Endothelial cell of umbilical vein (primary cell): ENCODE results near the gene TMEM38A. TPM values are rescaled to one million over a fixed set of nuclear protein-coding genes. Genes with fewer than 3 reads are reported as not detected.

Source experiments
- BruUV-seq: library from RNA; stranded (reverse); fragments of 400-500 nt; replicated peaks from 2 replicates; lab custom pipeline; 2021; lab: Mats Ljungman, UMichigan
- CTCF ChIA-PET: fragments of 300-600, 350-600 bp; sonication (Branson Sonifier 250); formaldehyde crosslinking; loops from one replicate; lab custom pipeline; 2021; ENCODE audit warnings: antibody characterized with exemption, inconsistent platforms; lab: Charles Lee
- POLR2A ChIA-PET: fragments of 300-600, 350-600 bp; sonication (Branson Sonifier 250); formaldehyde crosslinking; loops from one replicate; lab custom pipeline; 2021; ENCODE audit warnings: antibody characterized with exemption, inconsistent platforms; lab: Charles Lee
- DNase-seq: peaks from one replicate; pipeline ENCODE4 v3.0.0-alpha.2; 2011; ENCODE audit warnings: low read depth, low spot score
- FAIRE-seq: peaks from 2 replicates; lab custom pipeline; 2011; peaks lifted over from hg19 to GRCh38; lab: Jason Lieb, UNC
- H2AFZ ChIP-seq: 2 replicates; pipeline ENCODE4 v1.6.0; 2012; ENCODE audit warnings: low read depth, low read length, control low read depth, inconsistent platforms
- H3K27ac ChIP-seq: 2 replicates; pipeline ENCODE4 v1.5.1; 2011; ENCODE audit warnings: low read depth, mild to moderate bottlenecking, control low read depth, low read length, moderate library complexity; ENCODE audit not compliant: insufficient read depth
- H3K27me3 ChIP-seq, 2 experiments: 2 replicates each; pipeline versions ENCODE4 v1.6.0 to v1.6.1; 2011; ENCODE audit warnings: low read length in 2 of 2, mixed read lengths in 1 of 2; ENCODE audit not compliant: control insufficient read depth in 2 of 2, insufficient read depth in 2 of 2
- H3K36me3 ChIP-seq, 2 experiments: 2 replicates in 1 of 2; 3 replicates in 1 of 2; pipeline ENCODE4 v1.5.1; 2011; ENCODE audit warnings: low read length in 2 of 2, mild to moderate bottlenecking in 1 of 2, moderate library complexity in 1 of 2; ENCODE audit not compliant: control insufficient read depth in 2 of 2, insufficient read depth in 2 of 2; ENCODE audit errors: extremely low read depth in 1 of 2
- H3K4me1 ChIP-seq: 3 replicates; pipeline ENCODE4 v1.5.1; 2011; ENCODE audit warnings: mild to moderate bottlenecking, low read length; ENCODE audit not compliant: control insufficient read depth, insufficient read depth; ENCODE audit errors: extremely low read depth
- H3K4me2 ChIP-seq: 2 replicates; pipeline ENCODE4 v1.6.1; 2011; ENCODE audit warnings: low read length, control low read depth, mixed read lengths; ENCODE audit not compliant: insufficient read depth
- H3K4me3 ChIP-seq, 3 experiments: fragments of 200-600 bp in 1 of 3; sonication (generic), shearing (Covaris generic) in 1 of 3; replicated peaks in 1 of 3; 2 replicates each; pipeline ENCODE4 v1.5.1; 2011 to 2016; ENCODE audit warnings: control low read depth in 3 of 3, low read length in 3 of 3, mild to moderate bottlenecking in 2 of 3, inconsistent platforms in 1 of 3, low read depth in 1 of 3, moderate library complexity in 1 of 3; ENCODE audit not compliant: insufficient read depth in 1 of 3
- H3K79me2 ChIP-seq: 2 replicates; pipeline ENCODE4 v1.6.0; 2012; ENCODE audit warnings: low read length, inconsistent platforms; ENCODE audit not compliant: control insufficient read depth, insufficient read depth
- H3K9ac ChIP-seq: replicated peaks from 2 replicates; pipeline ENCODE3; 2011; ENCODE audit warnings: low read length, control low read depth; ENCODE audit not compliant: insufficient read depth; ENCODE audit errors: extremely low read depth
- H3K9me1 ChIP-seq: replicated peaks from 3 replicates; pipeline ENCODE4 v1.6.0; 2011; ENCODE audit warnings: mild to moderate bottlenecking, low read length; ENCODE audit not compliant: control insufficient read depth, insufficient read depth; ENCODE audit errors: extremely low read depth
- H3K9me3 ChIP-seq: replicated peaks from 2 replicates; pipeline ENCODE4 v1.5.1; 2012; ENCODE audit warnings: low read length, inconsistent platforms; ENCODE audit not compliant: control insufficient read depth, insufficient read depth
- H4K20me1 ChIP-seq: replicated peaks from 2 replicates; pipeline ENCODE3; 2011; ENCODE audit warnings: mild to moderate bottlenecking, low read length; ENCODE audit not compliant: control insufficient read depth, insufficient read depth; ENCODE audit errors: extremely low read depth
- CTCF ChIP-seq, 2 donors: IDR thresholded peaks; 1 replicate in 1 of 2; 2 replicates in 1 of 2; pipeline ENCODE4 v1.5.1; 2011; ENCODE audit warnings: low read length in 2 of 2, mild to moderate bottlenecking in 2 of 2, moderate library complexity in 2 of 2, control low read depth in 1 of 2, inconsistent platforms in 1 of 2, low read depth in 1 of 2; ENCODE audit not compliant: insufficient read depth in 1 of 2; ENCODE audit errors: extremely low read depth in 1 of 2
- EZH2 ChIP-seq: IDR thresholded peaks from 2 replicates; pipeline ENCODE4 v1.6.1; 2012; ENCODE audit warnings: borderline replicate concordance, low read depth, mild to moderate bottlenecking, moderate library complexity, low read length, inconsistent platforms; ENCODE audit not compliant: severe bottlenecking
- FOS ChIP-seq: IDR thresholded peaks from 2 replicates; pipeline ENCODE4 v1.6.1; 2011; ENCODE audit warnings: mild to moderate bottlenecking, low read length, moderate library complexity, borderline replicate concordance; ENCODE audit not compliant: insufficient read depth
- GATA2 ChIP-seq: IDR thresholded peaks from 2 replicates; pipeline ENCODE4 v1.7.0; 2011; ENCODE audit warnings: low read depth, mild to moderate bottlenecking, moderate library complexity, mixed read lengths, low read length; ENCODE audit not compliant: insufficient read length, insufficient read depth
- JUN ChIP-seq: IDR thresholded peaks from 2 replicates; pipeline ENCODE4 v1.6.1; 2011; ENCODE audit warnings: borderline replicate concordance, low read depth; ENCODE audit not compliant: insufficient read length, insufficient read depth
- MAX ChIP-seq: IDR thresholded peaks from 2 replicates; pipeline ENCODE4 v1.6.1; 2011; ENCODE audit not compliant: insufficient read depth, insufficient read length
- MYC ChIP-seq: IDR thresholded peaks from one replicate; pipeline ENCODE4 v1.6.1; 2011; ENCODE audit warnings: mild to moderate bottlenecking, low read depth, low read length
- POLR2A ChIP-seq: IDR thresholded peaks from 2 replicates; pipeline ENCODE4 v1.6.1; 2012; ENCODE audit warnings: low read depth, mild to moderate bottlenecking, control low read depth, low read length
- POLR2AphosphoS5 ChIP-seq: IDR thresholded peaks from 2 replicates; pipeline ENCODE4 v1.6.1; 2012; ENCODE audit warnings: low read depth, mild to moderate bottlenecking, control low read depth, low read length, moderate library complexity; ENCODE audit not compliant: insufficient read depth
- dilution Hi-C: fragments of 300-500 bp; cut with MboI; formaldehyde crosslinking; loops from one replicate; pipeline ENCODE4 v1.15.0; 2019; ENCODE audit warnings: low sequenced_read_pairs; ENCODE audit not compliant: extremely low pct_ligation_motif_present
- intact Hi-C: fragments of 100-400 bp; cut with micrococcal nuclease; formaldehyde crosslinking; loops from one replicate; pipeline ENCODE4 v1.10.0; 2022
- polyA plus RNA-seq, 4 experiments: library from polyadenylated mRNA; depleted of rRNA in 3 of 4; stranded (reverse) in 3 of 4; unstranded in 1 of 4; fragments of >200 nt; gene quantifications; 2 replicates each; pipeline versions ENCODE4 v1.2.1 to v1.2.3, GENCODE V29; 2011 to 2012; ENCODE audit warnings: missing spikeins in 1 of 4
- total RNA-seq: library from RNA; stranded (reverse); gene quantifications from 2 replicates; pipeline ENCODE4 v1.2.3, GENCODE V29; 2021

The TMEM38A gene
- total and polyA plus RNA-seq, 2 donors (not counting 3 experiments of a cell fraction or from before 2014, with no cell fraction given): 1.6 TPM

GRCh38 chr19:16714702-16715287 is 53.9 kb downstream of the TMEM38A start:
- intact Hi-C loops: loop anchor here (1.0 to 2.0 kb wide), 3 partner anchors 56 to 338 kb away; no protein-coding TSS in a partner anchor
- no peak overlapping the region for H3K9ac ChIP-seq
- FAIRE-seq: peak; percentile 88
- no peak overlapping the region for H3K27ac ChIP-seq
- H3K27me3 ChIP-seq: no peaks in the 10 kb centered on the region
- no peaks in the 10 kb centered on the region for H3K9me1 ChIP-seq
- peak; percentile 66 for DNase-seq
- no peak overlapping the region for H3K4me2 ChIP-seq
- CTCF ChIA-PET: interaction anchor here (0.6 to 2.3 kb wide), 49 partner anchors 9 to 1077 kb away, joined by 3 to 69 read pairs (median 4); partner anchors contain the start of genes SMIM7 and TMEM38A
- POLR2A ChIA-PET: interaction anchor here (0.6 kb wide), 1 partner anchor 40 kb away, joined by 4 read pairs; no protein-coding TSS in a partner anchor
- no peaks in the 10 kb centered on the region for H3K36me3 ChIP-seq
- H2AFZ ChIP-seq: no peak overlapping the region
- H3K9me3 ChIP-seq: no peaks in the 10 kb centered on the region
- H3K4me3 ChIP-seq: no peak overlapping the region
- no peaks in the 10 kb centered on the region for H4K20me1 ChIP-seq
- BruUV-seq: no TSS peak
- H3K4me1 ChIP-seq: no peaks in the 10 kb centered on the region
- TF ChIP-seq POLR2A (no peak), CTCF (IDR thresholded peaks at IDR 0.05; ENCODE audit: extremely low read depth in 1 of 2, insufficient read depth in 1 of 2, low read depth in 1 of 2, low read length in 2 of 2) (peak; percentile 87), JUN (no peak), FOS (no peak)
- H3K79me2 ChIP-seq: no peaks in the 10 kb centered on the region
- dilution Hi-C loops: no loop called here

GRCh38 chr19:16715611-16716010 is 54.7 kb downstream of the TMEM38A start:
- no peak overlapping the region for H3K4me2 ChIP-seq
- ChIA-PET CTCF (interaction anchor here (0.6 to 2.3 kb wide), 8 partner anchors 13 to 336 kb away, joined by 3 to 69 read pairs (median 10); no protein-coding TSS in a partner anchor), POLR2A (no interaction called here)
- no peak overlapping the region for H2AFZ ChIP-seq
- no peaks in the 10 kb centered on the region for H3K27me3 ChIP-seq
- FAIRE-seq (no peak), DNase-seq (no peak)
- H3K4me3 ChIP-seq: no peak overlapping the region
- no peak overlapping the region for H3K9ac ChIP-seq
- H3K4me1 ChIP-seq: no peaks in the 10 kb centered on the region
- no peak overlapping the region for H3K27ac ChIP-seq
- H3K9me1 ChIP-seq: no peaks in the 10 kb centered on the region
- no peaks in the 10 kb centered on the region for H3K36me3 ChIP-seq
- dilution Hi-C loops: no loop called here
- no peaks in the 10 kb centered on the region for H4K20me1 ChIP-seq
- no peaks in the 10 kb centered on the region for H3K9me3 ChIP-seq
- no TSS peak for BruUV-seq
- intact Hi-C loops: loop anchor here (2.0 kb wide), 1 partner anchor 55 kb away; no protein-coding TSS in a partner anchor
- no peaks in the 10 kb centered on the region for H3K79me2 ChIP-seq
- TF ChIP-seq MAX (no peak), FOS (no peak), POLR2AphosphoS5 (no peak), EZH2 (no peak), GATA2 (no peak), MYC (no peak), CTCF (IDR thresholded peaks at IDR 0.05; ENCODE audit: extremely low read depth in 1 of 2, insufficient read depth in 1 of 2, low read depth in 1 of 2, low read length in 2 of 2) (no peak), JUN (no peak), POLR2A (no peak)
